OCI-LY7 (cell line): ENCODE measurements around the gene FCAR. TPM values are rescaled to one million over a fixed set of nuclear protein-coding genes. Genes with fewer than 3 reads are reported as not detected.
"Not testable (repeated sequence)": the region's sequence is repeated elsewhere in the genome, so short reads cannot be mapped to it uniquely, and the experiment has no call there.

Experiments
- BruUV-seq: library from RNA; stranded (reverse); fragments of 400-500 nt; replicated peaks from 2 replicates; lab custom pipeline; 2021; lab: Mats Ljungman, UMichigan
- CTCF ChIA-PET: fragments of 300-600 bp; sonication (Branson Sonifier 250); formaldehyde crosslinking; loops from one replicate; lab custom pipeline; 2022; ENCODE audit warnings: antibody characterized with exemption; ENCODE audit not compliant: unreplicated experiment; lab: Charles Lee
- POLR2A ChIA-PET: fragments of 300-600 bp; sonication (Branson Sonifier 250); formaldehyde crosslinking; loops from one replicate; lab custom pipeline; 2022; ENCODE audit warnings: antibody characterized with exemption; lab: Charles Lee
- DNase-seq: peaks from one replicate; pipeline ENCODE4 v3.0.0-alpha.2; 2015; ENCODE audit warnings: low spot score
- H2AFZ ChIP-seq: fragments of 200-600 bp; sonication (generic), shearing (Covaris generic); 2 replicates; pipeline ENCODE4 v1.6.1; 2014; ENCODE audit warnings: mild to moderate bottlenecking, antibody characterized with exemption, low read length, moderate library complexity
- H3K27ac ChIP-seq: fragments of 200-600 bp; sonication (generic); 2 replicates; pipeline ENCODE4 v1.5.1; 2014; ENCODE audit warnings: mixed run types, low read depth, mild to moderate bottlenecking, moderate library complexity, low read length, inconsistent platforms; ENCODE audit not compliant: poor library complexity, severe bottlenecking
- H3K36me3 ChIP-seq: fragments of 200-600 bp; sonication (generic); 2 replicates; pipeline ENCODE4 v1.6.1; 2014; ENCODE audit warnings: mild to moderate bottlenecking, antibody characterized with exemption, low read length, moderate library complexity, mixed read lengths; ENCODE audit not compliant: insufficient read depth
- H3K4me1 ChIP-seq: fragments of 200-600 bp; sonication (generic); 2 replicates; pipeline ENCODE4 v1.5.1; 2014; ENCODE audit warnings: mild to moderate bottlenecking, low read length; ENCODE audit not compliant: insufficient read depth, poor library complexity, severe bottlenecking
- H3K4me2 ChIP-seq: fragments of 200-600 bp; sonication (generic); 2 replicates; pipeline ENCODE4 v1.6.1; 2014; ENCODE audit warnings: mild to moderate bottlenecking, low read length
- H3K4me3 ChIP-seq: fragments of 200-600 bp; sonication (generic); 2 replicates; pipeline ENCODE4 v1.5.1; 2014; ENCODE audit warnings: mild to moderate bottlenecking, low read depth, low read length; ENCODE audit not compliant: poor library complexity, severe bottlenecking
- H3K79me2 ChIP-seq: fragments of 200-600 bp; sonication (generic); 2 replicates; pipeline ENCODE4 v1.6.1; 2016; ENCODE audit warnings: low read depth, mild to moderate bottlenecking, low read length, moderate library complexity, mixed read lengths; ENCODE audit not compliant: insufficient read depth
- H3K9me2 ChIP-seq: fragments of 200-600 bp; sonication (generic); 2 replicates; pipeline ENCODE4 v1.6.1; 2016; ENCODE audit warnings: mild to moderate bottlenecking, low read length, mixed read lengths; ENCODE audit not compliant: insufficient read depth
- H3K9me3 ChIP-seq: fragments of 200-600 bp; sonication (generic); 2 replicates; pipeline ENCODE4 v1.6.1; 2014; ENCODE audit warnings: mild to moderate bottlenecking, mixed run types, low read length, mixed read lengths
- H4K20me1 ChIP-seq: fragments of 200-600 bp; sonication (generic); 2 replicates; pipeline ENCODE4 v1.6.1; 2014; ENCODE audit warnings: mild to moderate bottlenecking, antibody characterized with exemption, low read length, moderate library complexity, mixed read lengths; ENCODE audit not compliant: insufficient read depth
- EZH2phosphoT487 ChIP-seq: fragments of 200-600 bp; sonication (generic); IDR thresholded peaks from 2 replicates; pipeline ENCODE4 v1.6.1; 2018; ENCODE audit warnings: low read depth, borderline replicate concordance, mild to moderate bottlenecking, mixed run types, antibody characterized with exemption, low read length, moderate library complexity, mixed read lengths
- intact Hi-C: fragments of 100-400 bp; cut with micrococcal nuclease; formaldehyde crosslinking; loops from one replicate; pipeline ENCODE4 v1.10.0; 2022; ENCODE audit not compliant: unreplicated experiment
- total RNA-seq, 2 experiments: library from RNA; depleted of rRNA in 1 of 2; stranded (reverse); fragments of >200 nt in 1 of 2; shearing (Covaris generic) in 1 of 2; gene quantifications; 2 replicates each; pipeline ENCODE4 v1.2.3, GENCODE V29; 2014 to 2022
- TF ChIP-seq, protein P1 (sequence below): fragments of 200-600 bp; sonication (generic); conservative IDR thresholded peaks from 2 replicates; pipeline ENCODE4 v1.5.1; 2014; ENCODE audit warnings: mild to moderate bottlenecking, antibody characterized with exemption, low read length, moderate library complexity, mixed read lengths

FCAR gene
- total RNA-seq, 2 experiments from 2014 or later: not detected

DNA sequence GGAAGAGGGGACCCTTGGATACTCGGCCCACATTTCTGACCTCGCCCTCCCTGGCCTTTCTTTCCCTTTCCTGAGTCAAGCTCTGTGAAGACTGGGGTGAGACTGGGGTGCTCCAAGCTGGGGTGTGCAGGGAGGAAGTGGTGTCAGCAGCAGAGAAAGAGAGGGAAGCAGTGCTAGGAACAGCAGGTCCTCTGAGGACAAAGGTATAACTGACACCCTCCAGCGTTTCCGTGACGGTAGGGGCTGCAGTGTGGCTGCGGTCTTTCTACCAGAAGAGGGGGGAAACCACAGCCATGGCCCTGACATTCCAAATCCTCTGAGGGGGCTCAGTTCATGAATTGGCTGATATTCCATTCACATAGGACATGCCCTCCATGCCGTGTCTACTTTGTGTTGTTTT lies 22.7 kb upstream of the FCAR start:
- H4K20me1 ChIP-seq: no peaks in the 10 kb centered on the region
- H3K36me3 ChIP-seq: no peaks in the 10 kb centered on the region
- intact Hi-C loops: no loop called here
- no peak overlapping the region for H2AFZ ChIP-seq
- no peak for DNase-seq
- no peaks in the 10 kb centered on the region for H3K9me2 ChIP-seq
- no peak overlapping the region for H3K4me3 ChIP-seq
- ChIA-PET CTCF (no interaction called here), POLR2A (no interaction called here)
- no peaks in the 10 kb centered on the region for H3K9me3 ChIP-seq
- no peaks in the 10 kb centered on the region for H3K4me1 ChIP-seq
- no peak overlapping the region for H3K4me2 ChIP-seq
- no peak overlapping the region for H3K27ac ChIP-seq
- H3K79me2 ChIP-seq: no peaks in the 10 kb centered on the region
- TF ChIP-seq, protein P1, sequence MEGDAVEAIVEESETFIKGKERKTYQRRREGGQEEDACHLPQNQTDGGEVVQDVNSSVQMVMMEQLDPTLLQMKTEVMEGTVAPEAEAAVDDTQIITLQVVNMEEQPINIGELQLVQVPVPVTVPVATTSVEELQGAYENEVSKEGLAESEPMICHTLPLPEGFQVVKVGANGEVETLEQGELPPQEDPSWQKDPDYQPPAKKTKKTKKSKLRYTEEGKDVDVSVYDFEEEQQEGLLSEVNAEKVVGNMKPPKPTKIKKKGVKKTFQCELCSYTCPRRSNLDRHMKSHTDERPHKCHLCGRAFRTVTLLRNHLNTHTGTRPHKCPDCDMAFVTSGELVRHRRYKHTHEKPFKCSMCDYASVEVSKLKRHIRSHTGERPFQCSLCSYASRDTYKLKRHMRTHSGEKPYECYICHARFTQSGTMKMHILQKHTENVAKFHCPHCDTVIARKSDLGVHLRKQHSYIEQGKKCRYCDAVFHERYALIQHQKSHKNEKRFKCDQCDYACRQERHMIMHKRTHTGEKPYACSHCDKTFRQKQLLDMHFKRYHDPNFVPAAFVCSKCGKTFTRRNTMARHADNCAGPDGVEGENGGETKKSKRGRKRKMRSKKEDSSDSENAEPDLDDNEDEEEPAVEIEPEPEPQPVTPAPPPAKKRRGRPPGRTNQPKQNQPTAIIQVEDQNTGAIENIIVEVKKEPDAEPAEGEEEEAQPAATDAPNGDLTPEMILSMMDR: no peak
- no peak for TF ChIP-seq EZH2phosphoT487
- BruUV-seq: no TSS peak

DNA sequence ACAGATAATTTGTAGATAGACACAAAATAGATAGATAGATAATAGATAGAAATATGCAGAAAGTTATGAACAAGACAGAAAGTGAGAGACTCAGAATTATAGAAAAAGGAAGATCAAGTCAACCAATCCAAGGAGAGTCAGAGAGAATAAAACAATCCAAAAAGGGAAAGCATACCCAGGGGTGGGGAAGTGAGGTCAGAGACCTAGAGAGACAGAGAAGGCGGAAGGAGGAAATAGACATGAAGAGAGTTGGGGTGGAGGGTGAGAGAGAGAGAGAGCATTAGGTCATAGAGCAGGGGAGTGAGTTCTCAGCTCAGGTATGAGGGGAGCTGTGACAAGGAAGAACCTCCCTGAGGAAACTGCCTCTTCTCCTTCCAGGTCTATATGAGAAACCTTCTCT lies 18.8 kb upstream of the FCAR start:
- H3K4me1 ChIP-seq, H3K36me3 ChIP-seq, H4K20me1 ChIP-seq, H3K27ac ChIP-seq, H2AFZ ChIP-seq, POLR2A ChIA-PET, H3K79me2 ChIP-seq, H3K4me2 ChIP-seq, H3K9me2 ChIP-seq, BruUV-seq, intact Hi-C loops, H3K9me3 ChIP-seq, DNase-seq, H3K4me3 ChIP-seq, CTCF ChIA-PET: not testable (repeated sequence)

DNA sequence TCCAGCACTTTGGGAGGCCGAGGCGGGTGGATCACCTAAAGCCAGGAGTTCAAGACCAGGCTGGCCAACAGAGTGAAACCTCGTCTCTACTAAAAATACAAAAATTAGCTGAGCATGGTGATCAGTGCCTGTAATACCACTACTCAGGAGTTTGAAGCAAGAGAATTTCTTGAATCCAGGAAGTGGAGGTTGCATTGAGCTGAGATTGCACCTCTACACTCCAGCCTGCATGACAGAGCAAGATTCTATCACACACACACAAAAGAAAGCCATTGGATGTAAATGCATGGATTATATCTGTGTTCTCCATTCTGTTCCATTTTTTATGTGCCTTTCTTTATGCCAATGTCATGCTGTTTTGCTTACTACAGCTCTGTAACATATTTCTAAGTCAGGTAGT lies 15.6 kb upstream of the FCAR start:
- DNase-seq, H3K4me3 ChIP-seq, CTCF ChIA-PET, H3K9me2 ChIP-seq, BruUV-seq, H3K9me3 ChIP-seq, H3K4me2 ChIP-seq, H4K20me1 ChIP-seq, intact Hi-C loops, POLR2A ChIA-PET, H3K27ac ChIP-seq, H3K79me2 ChIP-seq, H3K36me3 ChIP-seq, H3K4me1 ChIP-seq, H2AFZ ChIP-seq: not testable (repeated sequence)

DNA sequence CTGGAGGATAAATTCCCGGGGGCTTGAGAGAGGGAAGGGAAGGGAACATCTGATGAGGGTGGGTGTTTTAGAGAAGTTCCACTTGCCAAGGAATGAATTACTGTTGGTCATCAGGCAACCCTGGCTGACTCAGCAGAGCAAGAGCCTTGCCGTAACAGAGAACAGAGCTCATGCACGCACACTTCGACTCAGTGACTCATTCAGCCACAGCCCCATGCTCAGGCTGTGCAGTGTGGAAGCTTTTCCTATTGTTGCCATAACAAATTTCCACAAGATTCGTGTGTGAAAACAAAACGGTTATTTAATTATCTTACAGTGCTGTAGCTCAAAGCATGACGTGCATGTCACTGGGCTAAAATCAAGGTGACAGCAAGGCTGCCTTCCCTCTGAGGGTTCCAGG lies 14.6 kb upstream of the FCAR start:
- BruUV-seq, H3K4me3 ChIP-seq, CTCF ChIA-PET, DNase-seq, H3K79me2 ChIP-seq, intact Hi-C loops, H2AFZ ChIP-seq, H3K27ac ChIP-seq, H3K9me3 ChIP-seq, H3K4me2 ChIP-seq, POLR2A ChIA-PET, H3K4me1 ChIP-seq, H3K36me3 ChIP-seq, H4K20me1 ChIP-seq, H3K9me2 ChIP-seq: not testable (repeated sequence)

DNA sequence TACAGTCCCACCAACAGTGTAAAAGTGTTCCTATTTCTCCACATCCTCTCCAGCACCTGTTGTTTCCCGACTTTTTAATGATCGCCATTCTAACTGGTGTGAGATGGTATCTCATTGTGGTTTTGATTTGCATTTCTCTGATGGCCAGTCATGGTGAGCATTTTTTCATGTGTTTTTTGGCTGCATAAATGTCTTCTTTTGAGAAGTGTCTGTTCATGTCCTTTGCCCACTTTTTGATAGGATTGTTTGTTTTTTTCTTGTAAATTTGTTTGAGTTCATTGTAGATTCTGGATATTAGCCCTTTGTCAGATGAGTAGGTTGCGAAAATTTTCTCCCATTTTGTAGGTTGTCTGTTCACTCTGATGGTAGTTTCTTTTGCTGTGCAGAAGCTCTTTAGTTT lies 10.6 kb upstream of the FCAR start:
- CTCF ChIA-PET, H3K79me2 ChIP-seq, H3K36me3 ChIP-seq, BruUV-seq, DNase-seq, H3K9me2 ChIP-seq, H3K4me2 ChIP-seq, H3K9me3 ChIP-seq, H3K4me3 ChIP-seq, H3K27ac ChIP-seq, intact Hi-C loops, H4K20me1 ChIP-seq, POLR2A ChIA-PET, H3K4me1 ChIP-seq, H2AFZ ChIP-seq: not testable (repeated sequence)
